SK-N-MC (cell line): Measurements from ENCODE around the gene SLC9A7.

Experiments
- EZH2 ChIP-seq: fragments of 200-600 bp; sonication (generic); IDR thresholded peaks from one replicate; pipeline ENCODE4 v1.6.1; 2017; ENCODE audit warnings: antibody characterized with exemption
- FOXP2 ChIP-seq: optimal IDR thresholded peaks from 2 replicates; pipeline ENCODE3; 2011; ENCODE audit warnings: mild to moderate bottlenecking, moderate library complexity; ENCODE audit not compliant: insufficient read depth; ENCODE audit errors: extremely low read length, control extremely low read depth
- POLR2AphosphoS5 ChIP-seq: IDR thresholded peaks from 2 replicates; pipeline ENCODE4 v1.6.1; 2012; ENCODE audit warnings: mild to moderate bottlenecking, low read depth, low read length, borderline replicate concordance

GRCh38 chrX:46803140-46803539 is 44.2 kb upstream of the SLC9A7 start:
- TF ChIP-seq POLR2AphosphoS5, result no peak
- TF ChIP-seq EZH2, result no peak
- no peak for TF ChIP-seq FOXP2
